ENCODE results near the gene MT1E.
"Not testable (repeated sequence)": the region's sequence is repeated elsewhere in the genome, so short reads cannot be mapped to it uniquely, and the experiment has no call there.

MT1E gene

GRCh38 chr16:56672761-56673536 is 47.4 kb downstream of the MT1E start:
- peak; percentile 40 for DNase-seq

GRCh38 chr16:56673921-56674320 is 48.3 kb downstream of the MT1E start:
- peak; percentile 30 for DNase-seq

DNA sequence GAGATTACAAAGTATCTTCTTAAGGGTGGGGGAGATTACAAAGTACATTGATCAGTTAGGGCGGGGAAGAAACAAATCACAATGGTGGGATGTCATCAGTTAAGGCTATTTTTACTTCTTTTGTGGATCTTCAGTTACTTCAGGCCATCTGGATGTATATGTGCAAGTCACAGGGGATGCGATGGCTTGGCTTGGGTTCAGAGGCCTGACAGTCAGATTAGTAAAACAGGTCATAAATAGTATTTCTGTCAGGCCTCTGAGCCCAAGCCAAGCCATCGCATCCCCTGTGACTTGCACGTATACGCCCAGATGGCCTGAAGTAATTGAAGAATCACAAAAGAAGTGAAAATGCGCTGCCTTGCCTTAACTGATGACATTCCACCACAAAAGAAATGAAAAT is 49.0 kb downstream of the MT1E start:
- not testable (repeated sequence) for DNase-seq

GRCh38 chr16:56675685-56676210 is 50.2 kb downstream of the MT1E start:
- DNase-seq: no peak
